Ovary (tissue), 9 donors: ENCODE results near the gene ST8SIA6. TPM values are rescaled to one million over a fixed set of nuclear protein-coding genes. Genes with fewer than 3 reads are reported as not detected.

ENCODE experiments used
- DNase-seq, 5 donors: peaks; one replicate each; pipeline ENCODE4 v3.0.0-alpha.2; 2019 to 2020
- H3K27ac ChIP-seq, 2 donors: fragments of 200-600 bp; one replicate each; pipeline versions ENCODE4 v1.5.1 to v1.8.0; 2019 to 2022
- H3K27me3 ChIP-seq: fragments of 200-600 bp; one replicate; pipeline ENCODE4 v1.8.0; 2022
- H3K36me3 ChIP-seq: fragments of 200-600 bp; sonication (generic); one replicate; pipeline ENCODE4 v1.5.1; 2019
- H3K4me1 ChIP-seq: one replicate; pipeline ENCODE4 v1.8.1; 2013; ENCODE audit warnings: mild to moderate bottlenecking, moderate library complexity; ENCODE audit not compliant: insufficient read depth
- H3K4me3 ChIP-seq: fragments of 200-600 bp; sonication (generic); one replicate; pipeline ENCODE4 v1.5.1; 2017
- H3K9me3 ChIP-seq, 2 donors: fragments of 200-600 bp in 1 of 2; sonication (generic) in 1 of 2; one replicate each; pipeline versions ENCODE4 v1.5.1 to v1.8.1; 2013 to 2019; ENCODE audit warnings: mild to moderate bottlenecking in 1 of 2, moderate library complexity in 1 of 2
- EP300 ChIP-seq: sonication (generic); formaldehyde crosslinking; IDR thresholded peaks from one replicate; pipeline ENCODE4 v1.6.1; 2017; ENCODE audit warnings: antibody characterized with exemption
- POLR2A ChIP-seq: fragments of 450-650 bp; IDR thresholded peaks from one replicate; pipeline ENCODE4 v1.6.1; 2017; ENCODE audit warnings: antibody characterized with exemption, mild to moderate bottlenecking, moderate library complexity
- WGBS, 3 donors: extraction: QIAGEN DNeasy Blood & Tissue Kit in 1 of 3; methylation state at CpG; one replicate each; pipeline versions ENCODE4 v1.1.5 to v1.1.7; 2013 to 2017; 5-methylcytosine and 5-hydroxymethylcytosine counted together
- intact Hi-C, 4 donors: fragments of 100-400 bp; cut with DNase I; formaldehyde crosslinking; loops; one replicate each; pipeline versions ENCODE4 v1.11.0 to v1.15.1; 2022 to 2023
- polyA plus RNA-seq, 2 donors: library from polyadenylated mRNA; stranded (reverse); fragments of 200-250 nt in 1 of 2; fragments of 350-450 nt in 1 of 2; fragmentation: Illumina TruSeq in 1 of 2; extraction: RNeasy Lipid Tissue Mini Kit (QIAGEN cat#74804) in 1 of 2; gene quantifications; one replicate each; pipeline ENCODE4 v1.2.3, GENCODE V29; 2013 to 2014
- total RNA-seq, 7 donors: library from RNA; depleted of rRNA in 2 of 7; stranded (reverse); fragments of >200 nt in 2 of 7; fragmentation: NEBNext Ultra II Directional in 3 of 7; extraction: Animal tissue kit (Norgen Biotek cat#: 25700) in 3 of 7; gene quantifications; one replicate each; pipeline versions ENCODE4 v1.1.0 to v1.2.4, GENCODE V29; 2016 to 2023
- TF ChIP-seq, protein P1 (sequence below), 3 donors: fragments of 450-650 bp in 2 of 3; fragments of 200-600 bp in 1 of 3; IDR thresholded peaks; one replicate each; pipeline versions ENCODE4 v1.5.1 to v1.8.0; 2016 to 2022; ENCODE audit warnings: antibody characterized with exemption in 3 of 3, mild to moderate bottlenecking in 1 of 3
- donor health status: DM: no; HTN: no; CAD: no; lungs with moderate emphysema.
- donor health status: DM: no; HTN: no; CAD: no.
- donor health status: Bipolar disorder and iron deficiency.
- donor health status: DM: yes; HTN: yes; CAD: no.
- donor health status: DM: no; HTN: no; CAD: no.
- donor health status: DM: yes; HTN: yes; CAD: no.

ST8SIA6 gene
- total and polyA plus RNA-seq, 9 donors, result 0.22 to 2.1 (median 0.95) TPM; not detected in 1

DNA sequence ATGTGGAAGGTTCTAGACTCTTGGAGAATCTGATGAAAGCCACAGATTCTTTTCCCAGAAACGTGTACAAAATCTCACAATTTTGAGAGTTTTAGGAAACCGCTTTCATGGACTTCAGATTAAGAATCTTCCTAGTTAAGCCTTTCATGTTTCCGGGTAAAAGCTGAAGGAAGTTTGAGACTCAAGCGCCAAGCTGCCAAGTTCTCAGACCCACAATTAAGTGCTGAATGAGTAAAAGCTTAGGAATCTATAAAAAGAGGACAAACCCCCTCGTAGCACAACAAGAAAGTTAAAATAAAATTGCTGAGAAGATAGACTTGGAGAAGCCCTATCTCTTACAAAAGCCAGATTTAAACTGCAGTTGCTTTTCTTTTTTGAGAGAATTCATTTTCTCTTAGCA lies 99.6 kb downstream of the ST8SIA6 start:
- Histone ChIP-seq H3K27ac (peak overlapping the region in 1 of 2 donors; percentile 36), H3K27me3 (no peaks in the 10 kb centered on the region), H3K36me3 (no peaks in the 10 kb centered on the region), H3K4me3 (no peak overlapping the region), H3K4me1 (no peaks in the 10 kb centered on the region), H3K9me3 (no peaks in the 10 kb centered on the region)
- TF ChIP-seq POLR2A, result no peak
- TF ChIP-seq EP300, result no peak
- TF ChIP-seq, protein P1, sequence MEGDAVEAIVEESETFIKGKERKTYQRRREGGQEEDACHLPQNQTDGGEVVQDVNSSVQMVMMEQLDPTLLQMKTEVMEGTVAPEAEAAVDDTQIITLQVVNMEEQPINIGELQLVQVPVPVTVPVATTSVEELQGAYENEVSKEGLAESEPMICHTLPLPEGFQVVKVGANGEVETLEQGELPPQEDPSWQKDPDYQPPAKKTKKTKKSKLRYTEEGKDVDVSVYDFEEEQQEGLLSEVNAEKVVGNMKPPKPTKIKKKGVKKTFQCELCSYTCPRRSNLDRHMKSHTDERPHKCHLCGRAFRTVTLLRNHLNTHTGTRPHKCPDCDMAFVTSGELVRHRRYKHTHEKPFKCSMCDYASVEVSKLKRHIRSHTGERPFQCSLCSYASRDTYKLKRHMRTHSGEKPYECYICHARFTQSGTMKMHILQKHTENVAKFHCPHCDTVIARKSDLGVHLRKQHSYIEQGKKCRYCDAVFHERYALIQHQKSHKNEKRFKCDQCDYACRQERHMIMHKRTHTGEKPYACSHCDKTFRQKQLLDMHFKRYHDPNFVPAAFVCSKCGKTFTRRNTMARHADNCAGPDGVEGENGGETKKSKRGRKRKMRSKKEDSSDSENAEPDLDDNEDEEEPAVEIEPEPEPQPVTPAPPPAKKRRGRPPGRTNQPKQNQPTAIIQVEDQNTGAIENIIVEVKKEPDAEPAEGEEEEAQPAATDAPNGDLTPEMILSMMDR (IDR thresholded peaks at IDR 0.05), result no peak
- DNase-seq, result no peak
- intact Hi-C loops, result no loop called here
- WGBS, 3 donors, result 34 to 48% (median 38%) methylated on average over 5 of the region's 5 CpGs

DNA sequence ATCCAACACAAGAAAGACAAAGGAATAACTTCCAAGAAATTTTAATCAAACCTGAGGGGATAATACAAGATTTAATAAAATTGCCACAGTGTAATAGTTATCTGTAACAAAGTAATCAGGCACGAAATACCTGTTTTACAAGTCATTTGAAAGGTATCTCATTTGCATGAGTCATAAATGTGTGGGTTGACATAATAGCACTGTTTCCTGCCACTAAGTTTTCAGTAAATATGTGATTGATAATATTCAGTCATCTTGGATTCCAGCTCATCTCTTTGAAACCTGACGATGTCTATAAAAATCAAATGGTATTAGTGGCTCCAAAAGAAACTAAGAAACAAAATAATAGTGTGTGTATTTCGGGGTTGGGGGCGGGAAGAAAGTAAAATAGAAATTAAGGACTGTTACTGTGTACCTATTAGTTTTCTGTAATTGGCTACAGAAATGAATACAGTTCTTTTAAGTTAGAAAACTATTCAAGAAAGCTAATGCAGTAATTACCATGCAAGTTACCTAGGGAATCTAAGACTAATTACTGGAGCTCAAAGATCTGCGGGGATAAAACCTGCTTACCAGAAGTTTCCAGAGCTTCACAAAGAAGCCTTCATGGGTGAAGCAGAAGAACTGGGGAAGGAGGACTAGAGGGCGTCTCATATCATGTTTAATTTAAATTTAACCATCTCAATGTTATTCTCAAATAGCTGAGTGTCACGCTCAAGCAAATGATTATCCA lies 100.7 kb downstream of the ST8SIA6 start:
- no peak for TF ChIP-seq EP300
- TF ChIP-seq, protein P1 (IDR thresholded peaks at IDR 0.05), result no peak
- no peak for TF ChIP-seq POLR2A
- H3K27me3 ChIP-seq, result no peaks in the 10 kb centered on the region
- H3K4me1 ChIP-seq, result no peaks in the 10 kb centered on the region
- 81 to 92% (median 89%) methylated on average over 7 of the region's 7 CpGs for WGBS, 3 donors
- no peak for DNase-seq
- no peaks in the 10 kb centered on the region for H3K9me3 ChIP-seq
- no peaks in the 10 kb centered on the region for H3K36me3 ChIP-seq
- intact Hi-C loops, result no loop called here
- H3K27ac ChIP-seq, result no peak overlapping the region
- no peak overlapping the region for H3K4me3 ChIP-seq

DNA sequence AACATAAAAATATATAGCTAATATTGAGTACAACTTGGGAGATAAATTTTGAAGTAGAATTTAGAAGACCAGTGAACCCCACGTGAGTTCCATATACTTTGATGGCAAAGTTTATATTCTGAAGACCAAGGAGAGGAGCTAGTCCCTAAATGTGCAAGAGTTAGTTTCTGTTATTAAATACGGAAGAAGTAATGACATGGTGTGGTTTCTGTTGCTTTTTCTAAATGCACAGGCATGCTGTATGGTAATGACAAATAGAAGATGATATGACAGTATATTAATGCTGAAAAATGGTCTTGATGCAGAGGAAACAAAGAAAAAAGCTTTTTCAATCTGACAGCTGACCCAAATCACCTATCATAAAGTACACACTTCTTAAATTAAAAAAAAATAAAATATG lies 101.8 kb downstream of the ST8SIA6 start:
- intact Hi-C loops, result no loop called here
- Histone ChIP-seq H3K4me1 (no peaks in the 10 kb centered on the region), H3K4me3 (no peak overlapping the region), H3K27ac (no peak overlapping the region), H3K36me3 (no peaks in the 10 kb centered on the region), H3K27me3 (no peaks in the 10 kb centered on the region), H3K9me3 (no peaks in the 10 kb centered on the region)
- no peak for DNase-seq
- WGBS, 3 donors, result 86 to 92% (median 88%) methylated on average over 2 of the region's 2 CpGs
- no peak for TF ChIP-seq POLR2A
- TF ChIP-seq EP300, result no peak
- TF ChIP-seq, protein P1 (IDR thresholded peaks at IDR 0.05), result no peak

DNA sequence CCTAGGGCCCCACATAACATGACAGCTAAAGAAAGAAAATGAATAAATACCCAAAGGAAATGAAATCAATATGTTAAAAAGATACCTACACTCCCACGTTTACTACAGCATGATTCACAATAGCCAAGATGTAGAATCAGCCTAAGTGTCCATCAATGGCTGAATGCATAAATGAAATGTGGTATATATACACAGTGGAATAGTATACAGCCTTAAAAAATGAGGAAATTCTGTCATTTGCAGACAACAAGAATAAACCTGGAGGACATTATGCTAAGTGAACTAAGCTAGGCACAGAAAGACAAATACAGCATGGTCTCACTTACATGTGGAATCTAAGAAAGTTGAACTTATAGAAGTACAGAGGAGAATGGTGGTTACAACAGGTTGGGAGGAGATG lies 102.9 kb downstream of the ST8SIA6 start:
- Histone ChIP-seq H3K4me3 (no peak overlapping the region), H3K27me3 (no peaks in the 10 kb centered on the region), H3K4me1 (no peaks in the 10 kb centered on the region), H3K27ac (no peak overlapping the region), H3K36me3 (no peaks in the 10 kb centered on the region), H3K9me3 (no peaks in the 10 kb centered on the region)
- no peak for TF ChIP-seq POLR2A
- TF ChIP-seq, protein P1 (IDR thresholded peaks at IDR 0.05), result no peak
- TF ChIP-seq EP300, result no peak
- intact Hi-C loops, result no loop called here
- DNase-seq, result no peak
- WGBS, 3 donors, result 83 to 84% (median 83%) methylated on average over 1 of the region's 1 CpG
